ENCODE results near the gene IFT88.

IFT88 gene

GRCh38 chr13:20565115-20565736 lies 1.7 kb upstream of the IFT88 start:
- H3K4me3 ChIP-seq (ENCODE audit: low read depth, low read length) = no peak overlapping the region

- H3K4me3 ChIP-seq (ENCODE audit: low read depth, low read length) = peak overlapping the region; percentile 76
Measured at GRCh38 chr13:20566468-20566897, 474 bp upstream of the IFT88 start.

DNA sequence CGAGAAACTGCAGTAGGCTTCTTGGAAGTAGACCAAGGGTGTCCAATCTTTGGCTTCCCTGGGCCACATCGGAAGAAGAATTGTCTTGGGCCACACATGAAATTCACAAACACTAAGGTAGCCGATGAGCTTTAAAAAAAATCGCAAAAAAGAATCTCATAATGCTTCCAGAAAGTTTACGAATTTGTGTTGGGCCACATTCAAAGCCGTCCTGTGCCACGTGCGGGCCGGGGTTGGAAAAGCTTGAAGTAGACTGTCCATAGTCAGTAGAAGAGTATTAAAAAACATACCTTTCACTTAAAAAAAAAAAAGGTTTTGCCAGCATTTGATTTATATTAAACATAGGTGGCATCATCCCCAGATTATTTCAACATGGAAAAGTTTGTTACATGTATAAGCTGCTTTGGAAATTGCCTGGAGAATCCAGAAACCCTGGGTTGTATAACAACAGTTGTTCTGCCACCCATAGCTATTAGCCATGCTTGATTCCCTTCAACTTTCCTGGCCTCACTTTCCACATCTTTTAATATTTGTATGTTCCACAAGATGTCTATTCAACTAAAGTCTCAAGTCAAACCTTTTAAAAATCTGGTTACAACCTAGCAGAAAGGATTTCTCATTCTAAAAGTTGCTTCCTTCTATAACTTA lies 1.0 kb downstream of the IFT88 start:
- H3K4me3 ChIP-seq (ENCODE audit: low read depth, low read length) = peak overlapping the region; percentile 78

DNA sequence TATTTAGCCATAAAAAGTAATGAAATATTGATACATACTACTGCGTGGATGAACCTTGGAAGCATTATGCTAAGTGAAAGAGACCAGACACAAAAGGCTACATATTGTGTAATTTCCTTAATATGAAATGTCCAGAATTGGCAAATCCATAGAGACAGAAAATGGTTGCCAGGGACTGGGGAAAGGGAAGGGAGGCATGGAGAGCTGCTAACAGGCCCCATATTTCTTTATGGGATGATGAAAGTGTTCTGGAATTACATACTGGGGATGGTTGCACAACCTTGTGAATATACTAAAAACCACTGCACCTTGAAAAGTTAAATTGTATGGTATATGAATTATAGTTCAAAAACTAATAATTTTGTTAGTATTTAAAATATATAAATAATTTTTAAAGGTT lies 3.6 kb downstream of the IFT88 start:
- H3K4me3 ChIP-seq (ENCODE audit: low read depth, low read length) = no peak overlapping the region

DNA sequence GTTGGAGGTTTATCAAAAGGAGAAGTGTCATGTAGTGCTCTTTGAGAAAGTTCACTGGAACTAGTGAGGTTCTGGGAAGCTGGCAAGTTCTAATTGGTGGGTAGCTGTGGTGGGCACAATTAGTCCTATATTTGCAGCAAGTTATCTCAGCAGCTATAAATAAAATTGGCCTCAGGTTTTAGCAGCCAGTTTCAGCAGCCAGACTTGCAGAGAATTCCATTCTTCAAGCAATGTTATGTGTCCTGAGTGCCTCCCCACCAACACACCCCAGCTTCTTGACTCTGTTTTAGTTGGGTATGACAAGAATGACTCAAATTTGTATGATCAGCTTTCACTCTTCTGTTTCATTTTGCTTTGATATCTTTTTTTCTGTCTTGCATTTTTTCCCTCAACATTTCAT lies 4.7 kb downstream of the IFT88 start:
- no peak overlapping the region for H3K4me3 ChIP-seq (ENCODE audit: low read depth, low read length)

- H3K4me3 ChIP-seq (ENCODE audit: low read depth, low read length) = no peak overlapping the region
Measured at GRCh38 chr13:20573186-20573585, 6.2 kb downstream of the IFT88 start.

GRCh38 chr13:20573636-20574035 lies 6.7 kb downstream of the IFT88 start:
- no peak overlapping the region for H3K4me3 ChIP-seq (ENCODE audit: low read depth, low read length)

DNA sequence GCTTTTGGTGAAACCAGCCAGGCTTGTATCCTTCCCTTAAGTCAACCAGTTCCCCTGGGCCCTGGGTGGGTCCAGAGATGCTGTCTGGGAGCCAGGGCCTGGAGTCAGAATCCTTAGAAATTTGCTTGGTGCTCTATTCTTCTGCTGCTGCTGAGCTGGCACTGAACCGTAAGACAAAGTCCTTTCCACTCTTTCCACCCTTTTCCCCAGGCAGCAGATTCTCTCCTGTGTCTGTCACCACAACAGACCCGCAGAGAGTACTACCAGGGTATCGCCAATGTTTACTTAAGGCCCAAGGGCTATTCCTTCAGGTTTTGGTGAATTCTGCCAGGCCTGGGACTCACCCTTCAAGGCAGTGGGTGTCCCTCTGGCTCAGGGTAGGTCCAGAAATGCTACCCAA lies 12.2 kb downstream of the IFT88 start:
- no peak overlapping the region for H3K4me3 ChIP-seq (ENCODE audit: low read depth, low read length)

DNA sequence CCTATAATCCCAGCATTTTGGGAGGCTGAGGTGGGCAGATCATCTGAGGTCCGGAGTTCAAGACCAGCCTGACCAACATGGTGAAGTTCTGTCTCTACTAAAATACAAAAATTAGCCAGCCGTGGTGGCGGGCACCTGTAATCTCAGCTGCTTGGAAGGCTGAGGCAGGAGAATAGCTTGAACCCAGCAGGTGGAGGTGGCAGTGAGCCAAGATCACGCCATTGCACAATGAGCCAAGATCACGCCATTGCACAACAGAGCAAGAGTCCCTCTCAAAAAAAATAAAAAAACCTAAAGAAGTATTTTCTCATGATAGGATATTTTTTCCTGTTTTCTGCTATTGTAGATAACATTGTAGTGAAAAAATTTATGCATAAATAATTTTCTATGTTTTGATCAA lies 13.3 kb downstream of the IFT88 start:
- no peak overlapping the region for H3K4me3 ChIP-seq (ENCODE audit: low read depth, low read length)

- H3K4me3 ChIP-seq (ENCODE audit: low read depth, low read length) = no peak overlapping the region
Measured at GRCh38 chr13:20582026-20582425, 15.1 kb downstream of the IFT88 start.

DNA sequence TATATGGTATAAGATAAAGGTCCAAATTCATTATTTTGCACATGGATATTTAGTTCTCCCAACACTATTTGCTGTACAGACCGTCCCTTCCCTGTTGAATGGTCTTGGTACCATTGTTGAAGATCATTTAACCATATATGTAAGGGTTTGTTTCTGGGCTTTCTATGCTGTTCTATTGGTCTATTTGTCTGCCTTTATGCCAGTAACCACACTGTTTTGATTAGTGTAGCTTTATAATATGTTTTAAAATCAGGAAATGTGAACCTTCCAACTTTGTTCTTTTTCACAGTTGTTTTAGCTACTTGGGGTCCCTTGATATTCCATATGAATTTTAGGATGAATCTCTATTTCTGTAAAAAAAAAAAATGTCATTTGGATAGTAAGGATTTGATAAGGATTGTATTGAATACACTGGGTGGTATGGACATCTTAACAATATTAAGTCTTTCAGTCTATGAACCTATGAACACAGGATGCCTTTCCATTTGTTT lies 16.9 kb downstream of the IFT88 start:
- no peak overlapping the region for H3K4me3 ChIP-seq (ENCODE audit: low read depth, low read length)

- H3K4me3 ChIP-seq (ENCODE audit: low read depth, low read length) = no peak overlapping the region
Measured at GRCh38 chr13:20585371-20585770, 18.4 kb downstream of the IFT88 start.

DNA sequence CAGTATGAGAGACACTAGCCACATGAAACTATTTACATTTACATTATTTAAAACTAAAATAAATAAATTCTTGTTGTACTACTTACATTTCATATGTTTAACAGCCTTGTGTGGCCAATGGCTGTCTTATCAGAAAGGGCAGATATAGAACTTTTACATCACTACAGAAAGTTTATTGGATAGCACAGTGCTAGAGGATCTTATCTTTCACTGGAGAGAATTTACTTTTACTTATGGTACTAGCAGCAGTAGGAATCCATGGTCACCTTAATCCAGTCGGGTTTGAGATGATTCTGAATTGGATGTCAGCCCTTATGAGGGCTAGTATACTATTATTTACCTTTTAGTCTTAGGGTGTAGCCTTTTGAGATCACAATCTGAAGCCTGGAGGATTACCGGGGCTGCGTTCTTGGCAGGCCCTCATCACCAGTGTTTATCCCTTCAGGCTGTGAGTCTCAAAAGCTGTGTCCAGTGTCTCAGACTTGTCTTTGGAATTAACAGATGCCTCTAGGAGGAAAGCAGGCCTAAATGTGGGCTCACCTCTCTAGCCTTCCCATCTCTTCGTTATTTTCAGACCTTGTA lies 21.7 kb downstream of the IFT88 start:
- H3K4me3 ChIP-seq (ENCODE audit: low read depth, low read length) = no peak overlapping the region

- no peak overlapping the region for H3K4me3 ChIP-seq (ENCODE audit: low read depth, low read length)
Measured at GRCh38 chr13:20590561-20590960, 23.6 kb downstream of the IFT88 start.

DNA sequence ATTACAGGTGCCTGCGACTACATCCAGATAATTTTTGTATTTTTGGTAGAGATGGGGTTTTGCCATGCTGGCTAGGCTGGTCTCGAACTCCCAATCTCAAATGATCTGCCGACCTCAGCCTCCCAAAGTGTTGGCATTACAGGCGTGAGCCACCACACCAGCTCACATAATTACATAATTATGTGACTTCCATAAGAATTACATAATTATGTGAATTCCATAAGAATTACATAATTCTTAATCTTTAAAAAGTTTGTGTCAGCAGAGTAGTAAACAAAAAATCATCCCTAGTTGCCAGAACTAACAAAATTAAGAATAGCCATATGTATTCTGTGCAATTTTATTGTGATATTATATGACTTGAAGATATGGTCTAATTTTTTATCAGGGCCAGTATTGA lies 25.6 kb downstream of the IFT88 start:
- no peak overlapping the region for H3K4me3 ChIP-seq (ENCODE audit: low read depth, low read length)

DNA sequence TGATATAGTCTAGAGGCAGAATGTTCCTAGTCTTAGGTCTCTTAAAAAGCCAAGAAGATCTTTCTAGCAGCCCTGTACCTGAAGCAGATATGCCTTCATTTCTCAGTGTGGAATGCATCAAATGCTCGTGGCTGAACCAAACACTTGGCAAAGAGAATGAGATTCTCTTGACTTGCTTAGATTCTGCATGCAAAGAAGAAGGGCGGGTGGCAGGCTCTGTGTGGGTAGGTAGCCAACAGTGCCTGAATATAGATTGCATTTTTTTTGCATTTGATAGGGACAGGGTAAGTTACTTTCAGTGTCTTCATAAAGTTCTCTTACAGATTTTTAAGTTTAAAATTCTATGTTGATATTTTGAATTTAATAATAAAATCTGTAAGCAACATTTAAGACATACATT lies 27.3 kb downstream of the IFT88 start:
- no peak overlapping the region for H3K4me3 ChIP-seq (ENCODE audit: low read depth, low read length)

GRCh38 chr13:20607015-20607414 lies 40.1 kb downstream of the IFT88 start:
- H3K4me3 ChIP-seq (ENCODE audit: low read depth, low read length) = no peak overlapping the region

DNA sequence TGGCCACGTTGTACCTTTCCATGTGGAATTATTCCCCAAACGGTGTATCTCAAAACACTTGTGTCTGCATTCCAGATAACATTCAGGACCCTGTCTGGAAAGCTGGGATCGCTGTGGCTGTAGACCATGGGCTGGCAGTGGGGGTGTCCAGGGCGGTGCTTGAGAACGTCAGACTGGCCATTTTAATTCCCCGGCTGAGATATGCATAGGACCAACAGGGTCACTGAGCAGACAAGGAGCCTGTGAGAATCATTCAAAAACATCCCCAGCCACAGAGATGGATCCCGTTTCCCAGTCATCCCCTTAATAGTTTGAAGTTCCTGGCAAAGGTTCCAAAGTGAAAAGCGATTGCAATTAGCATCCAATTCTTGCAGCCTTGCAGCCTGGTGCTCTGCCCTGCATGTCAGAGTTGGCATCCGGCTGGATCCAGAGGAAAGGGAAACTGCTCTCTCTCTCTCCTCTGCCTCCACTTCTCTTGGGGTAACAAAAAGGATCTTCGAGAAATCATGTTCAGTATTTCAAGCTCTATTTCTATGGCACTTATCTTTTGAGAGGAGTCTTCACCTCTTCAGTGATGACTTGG lies 41.6 kb downstream of the IFT88 start:
- H3K4me3 ChIP-seq (ENCODE audit: low read depth, low read length) = no peak overlapping the region

DNA sequence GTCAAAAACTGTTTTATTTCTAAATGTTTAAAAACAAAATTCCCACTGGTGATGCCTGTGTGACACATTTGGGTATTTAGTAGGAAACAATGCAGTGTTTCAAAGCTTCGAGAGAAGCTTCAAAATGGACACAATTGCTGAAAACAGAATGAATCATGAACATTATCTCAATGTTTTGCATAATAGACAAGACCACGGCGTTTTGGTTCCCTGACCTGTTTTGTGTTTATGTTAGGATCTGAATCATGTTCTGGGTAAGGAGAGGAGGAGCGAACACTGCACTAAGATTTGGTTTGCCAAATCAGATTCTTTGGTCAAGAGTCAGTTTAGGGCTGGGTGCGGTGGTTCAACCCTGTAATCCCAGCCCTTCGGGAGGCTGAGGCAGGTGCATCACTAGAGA lies 42.2 kb downstream of the IFT88 start:
- no peak overlapping the region for H3K4me3 ChIP-seq (ENCODE audit: low read depth, low read length)

DNA sequence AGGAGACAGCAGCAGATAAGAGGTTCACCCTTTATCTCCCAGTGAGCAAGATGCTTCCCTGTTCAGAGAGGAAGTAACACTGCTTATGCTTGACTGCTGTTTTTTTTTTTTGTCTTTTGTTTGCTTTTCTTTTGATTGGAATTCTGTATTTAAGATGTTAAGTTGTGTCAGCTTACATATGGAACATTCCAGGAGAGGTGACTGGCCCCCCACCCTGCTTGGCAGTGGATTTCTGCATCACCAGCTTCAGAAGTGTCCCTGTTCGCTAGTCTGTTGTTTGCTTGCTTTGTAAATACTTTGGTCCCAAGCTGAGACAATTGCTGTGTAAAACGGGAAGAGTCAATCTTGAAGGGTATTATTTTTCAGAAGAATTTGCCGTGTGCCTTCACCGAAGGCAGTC lies 43.0 kb downstream of the IFT88 start:
- no peak overlapping the region for H3K4me3 ChIP-seq (ENCODE audit: low read depth, low read length)

GRCh38 chr13:20616059-20616797 lies 49.3 kb downstream of the IFT88 start:
- H3K4me3 ChIP-seq (ENCODE audit: low read depth, low read length) = no peak overlapping the region
